ENCODE measurements around the gene OR2A7.
"Not testable (repeated sequence)": the region's sequence is repeated elsewhere in the genome, so short reads cannot be mapped to it uniquely, and the experiment has no call there.

DNA sequence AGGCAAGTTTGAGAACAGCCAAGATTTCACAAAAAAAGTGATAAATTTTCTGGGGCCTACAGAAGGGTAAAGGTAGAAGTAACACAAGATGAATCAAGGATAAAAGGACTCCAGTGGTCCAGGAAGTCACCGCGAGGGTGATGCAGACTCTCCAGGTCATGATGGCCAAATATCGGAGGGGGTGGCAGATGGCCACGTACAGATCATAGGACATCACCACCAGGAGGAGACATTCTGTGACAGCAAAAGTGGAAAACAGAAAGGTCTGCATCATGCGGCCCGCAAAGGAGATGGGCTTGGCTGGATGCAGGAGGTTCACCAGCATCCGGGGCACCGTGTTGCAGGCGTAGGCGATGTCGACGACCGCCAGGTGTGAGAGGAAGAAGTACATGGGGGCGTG lies 5.5 kb downstream of the OR2A7 start:
- TF ChIP-seq, protein P1, sequence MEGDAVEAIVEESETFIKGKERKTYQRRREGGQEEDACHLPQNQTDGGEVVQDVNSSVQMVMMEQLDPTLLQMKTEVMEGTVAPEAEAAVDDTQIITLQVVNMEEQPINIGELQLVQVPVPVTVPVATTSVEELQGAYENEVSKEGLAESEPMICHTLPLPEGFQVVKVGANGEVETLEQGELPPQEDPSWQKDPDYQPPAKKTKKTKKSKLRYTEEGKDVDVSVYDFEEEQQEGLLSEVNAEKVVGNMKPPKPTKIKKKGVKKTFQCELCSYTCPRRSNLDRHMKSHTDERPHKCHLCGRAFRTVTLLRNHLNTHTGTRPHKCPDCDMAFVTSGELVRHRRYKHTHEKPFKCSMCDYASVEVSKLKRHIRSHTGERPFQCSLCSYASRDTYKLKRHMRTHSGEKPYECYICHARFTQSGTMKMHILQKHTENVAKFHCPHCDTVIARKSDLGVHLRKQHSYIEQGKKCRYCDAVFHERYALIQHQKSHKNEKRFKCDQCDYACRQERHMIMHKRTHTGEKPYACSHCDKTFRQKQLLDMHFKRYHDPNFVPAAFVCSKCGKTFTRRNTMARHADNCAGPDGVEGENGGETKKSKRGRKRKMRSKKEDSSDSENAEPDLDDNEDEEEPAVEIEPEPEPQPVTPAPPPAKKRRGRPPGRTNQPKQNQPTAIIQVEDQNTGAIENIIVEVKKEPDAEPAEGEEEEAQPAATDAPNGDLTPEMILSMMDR (IDR thresholded peaks at IDR 0.05; ENCODE audit: low read length): not testable (repeated sequence)
- not testable (repeated sequence) for TF ChIP-seq EZH2 (optimal IDR thresholded peaks at IDR 0.05; ENCODE audit: low read depth, low read length)
